IPS-18c (cell line): ENCODE measurements around the gene GFPT2.

ENCODE experiments used
- H3K4me3 ChIP-seq: 2 replicates; pipeline ENCODE4 v1.7.0; 2013; ENCODE audit warnings: low read depth, mild to moderate bottlenecking, low read length, moderate library complexity; ENCODE audit not compliant: insufficient read depth
- H3K9me3 ChIP-seq: one replicate; pipeline ENCODE4 v1.6.1; 2013; ENCODE audit warnings: mild to moderate bottlenecking, low read length, moderate library complexity; ENCODE audit not compliant: control insufficient read depth, insufficient read depth

Gene GFPT2

GRCh38 chr5:180284149-180284548 is 69.0 kb downstream of the GFPT2 start:
- H3K9me3 ChIP-seq, result no peaks in the 10 kb centered on the region
- H3K4me3 ChIP-seq, result no peak overlapping the region

GRCh38 chr5:180283026-180283615 is 70.0 kb downstream of the GFPT2 start:
- H3K4me3 ChIP-seq, result no peak overlapping the region
- no peaks in the 10 kb centered on the region for H3K9me3 ChIP-seq

GRCh38 chr5:180282281-180282680 is 70.9 kb downstream of the GFPT2 start:
- Histone ChIP-seq H3K9me3 (no peaks in the 10 kb centered on the region), H3K4me3 (no peak overlapping the region)

GRCh38 chr5:180281706-180282105 is 71.4 kb downstream of the GFPT2 start:
- no peaks in the 10 kb centered on the region for H3K9me3 ChIP-seq
- H3K4me3 ChIP-seq, result no peak overlapping the region

GRCh38 chr5:180274695-180275094 is 78.4 kb downstream of the GFPT2 start:
- no peak overlapping the region for H3K4me3 ChIP-seq

GRCh38 chr5:180271221-180271620 is 81.9 kb downstream of the GFPT2 start:
- peaks cover 6% of the 10 kb centered on the region for H3K9me3 ChIP-seq
- H3K4me3 ChIP-seq, result no peak overlapping the region

More at GRCh38 chr5:180274695-180275094, 78.4 kb downstream of the GFPT2 start:
- H3K9me3 ChIP-seq, result peaks cover 6% of the 10 kb centered on the region

- Histone ChIP-seq H3K9me3 (peaks cover 41% of the 10 kb centered on the region), H3K4me3 (no peak overlapping the region)
Observed at GRCh38 chr5:180259260-180259611, 93.9 kb downstream of the GFPT2 start.

- H3K9me3 ChIP-seq, result peaks cover 55% of the 10 kb centered on the region
- H3K4me3 ChIP-seq, result peak overlapping the region; percentile 28; the same call in 1 of the 2 replicates
Observed at GRCh38 chr5:180253036-180253824, 99.9 kb downstream of the GFPT2 start.

- H3K9me3 ChIP-seq, result peaks cover 50% of the 10 kb centered on the region
- H3K4me3 ChIP-seq, result no peak overlapping the region; the same call in 1 of the 2 replicates
Observed at GRCh38 chr5:180251887-180252286, 101.2 kb downstream of the GFPT2 start.

- peaks cover 45% of the 10 kb centered on the region for H3K9me3 ChIP-seq
- no peak overlapping the region for H3K4me3 ChIP-seq
Observed at GRCh38 chr5:180251141-180251540, 102.0 kb downstream of the GFPT2 start.
